Measurements from ENCODE around the gene TMEM273. TPM values are rescaled to one million over a fixed set of nuclear protein-coding genes. Genes with fewer than 3 reads are reported as not detected.

TMEM273 gene
- total RNA-seq, 4 donors from 2014 or later = 2.7 to 16.2 (median 10.2) TPM

DNA sequence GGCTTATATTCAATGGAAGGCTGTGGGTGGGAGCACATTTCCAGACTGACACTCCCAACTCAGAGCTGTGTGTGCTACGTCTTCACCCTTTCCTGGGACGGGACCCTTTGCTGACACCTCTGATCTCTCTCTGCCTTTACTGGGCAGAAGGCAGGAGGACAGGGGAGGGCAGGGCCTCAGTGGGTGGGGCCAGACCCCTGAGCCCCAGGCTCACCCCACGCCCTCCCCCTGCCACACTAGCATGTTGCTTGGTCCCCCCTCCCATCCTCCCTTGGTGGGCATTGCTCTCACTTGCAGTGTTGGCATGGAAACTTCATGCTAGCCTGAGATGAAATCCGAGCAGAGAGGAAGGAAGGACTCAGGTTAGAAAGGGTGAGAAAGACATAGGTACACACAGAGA is 18.4 kb downstream of the TMEM273 start:
- no peak for DNase-seq
- Histone ChIP-seq H3K27me3 (no peaks in the 10 kb centered on the region), H3K36me3 (no peaks in the 10 kb centered on the region), H3K4me1 (peaks cover 0 to 23% (median 0%) of the 10 kb centered on the region in 4 donors), H3K9me3 (no peaks in the 10 kb centered on the region), H3K27ac (no peak overlapping the region), H3K4me3 (no peak overlapping the region)
- TF ChIP-seq, protein P1, sequence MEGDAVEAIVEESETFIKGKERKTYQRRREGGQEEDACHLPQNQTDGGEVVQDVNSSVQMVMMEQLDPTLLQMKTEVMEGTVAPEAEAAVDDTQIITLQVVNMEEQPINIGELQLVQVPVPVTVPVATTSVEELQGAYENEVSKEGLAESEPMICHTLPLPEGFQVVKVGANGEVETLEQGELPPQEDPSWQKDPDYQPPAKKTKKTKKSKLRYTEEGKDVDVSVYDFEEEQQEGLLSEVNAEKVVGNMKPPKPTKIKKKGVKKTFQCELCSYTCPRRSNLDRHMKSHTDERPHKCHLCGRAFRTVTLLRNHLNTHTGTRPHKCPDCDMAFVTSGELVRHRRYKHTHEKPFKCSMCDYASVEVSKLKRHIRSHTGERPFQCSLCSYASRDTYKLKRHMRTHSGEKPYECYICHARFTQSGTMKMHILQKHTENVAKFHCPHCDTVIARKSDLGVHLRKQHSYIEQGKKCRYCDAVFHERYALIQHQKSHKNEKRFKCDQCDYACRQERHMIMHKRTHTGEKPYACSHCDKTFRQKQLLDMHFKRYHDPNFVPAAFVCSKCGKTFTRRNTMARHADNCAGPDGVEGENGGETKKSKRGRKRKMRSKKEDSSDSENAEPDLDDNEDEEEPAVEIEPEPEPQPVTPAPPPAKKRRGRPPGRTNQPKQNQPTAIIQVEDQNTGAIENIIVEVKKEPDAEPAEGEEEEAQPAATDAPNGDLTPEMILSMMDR (IDR thresholded peaks at IDR 0.05) = no peak
- no peak for TF ChIP-seq POLR2A (IDR thresholded peaks at IDR 0.05)

DNA sequence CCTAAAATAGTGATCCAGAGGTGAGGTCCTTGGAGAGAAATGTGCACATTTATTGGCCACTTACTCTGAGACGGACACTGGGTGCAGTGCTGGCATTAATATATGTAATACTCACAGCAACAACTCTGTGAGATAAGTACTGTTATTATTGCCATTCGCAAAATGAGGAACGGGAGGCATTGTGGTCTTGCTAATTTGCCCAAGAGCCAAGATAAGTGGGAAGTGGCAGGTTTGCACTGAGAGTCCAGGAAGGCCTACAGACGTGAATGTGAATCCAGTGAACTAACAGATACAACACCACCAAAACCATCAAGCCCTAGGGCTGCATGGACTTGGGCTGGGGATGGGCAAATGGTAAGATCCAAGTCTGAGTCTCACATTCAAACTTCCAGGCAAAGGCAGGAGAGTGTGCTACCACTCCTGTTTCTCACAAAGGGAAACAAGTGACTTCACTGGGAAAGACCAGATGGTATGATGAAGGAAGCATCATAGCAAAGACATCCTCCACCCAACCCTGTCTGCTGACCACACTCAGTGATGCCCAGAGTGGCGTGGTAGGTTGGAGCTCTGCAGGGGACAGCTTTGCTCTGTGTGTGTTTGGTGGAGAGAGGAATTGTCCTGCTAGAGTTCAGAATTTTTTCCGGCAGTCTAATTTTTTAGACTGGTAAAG is 19.2 kb downstream of the TMEM273 start:
- Histone ChIP-seq H3K4me1 (peaks cover 0 to 15% (median 0%) of the 10 kb centered on the region in 4 donors), H3K27me3 (no peaks in the 10 kb centered on the region), H3K9me3 (no peaks in the 10 kb centered on the region), H3K36me3 (no peaks in the 10 kb centered on the region), H3K27ac (no peak overlapping the region), H3K4me3 (no peak overlapping the region)
- TF ChIP-seq, protein P1 (IDR thresholded peaks at IDR 0.05) = no peak
- no peak for DNase-seq

DNA sequence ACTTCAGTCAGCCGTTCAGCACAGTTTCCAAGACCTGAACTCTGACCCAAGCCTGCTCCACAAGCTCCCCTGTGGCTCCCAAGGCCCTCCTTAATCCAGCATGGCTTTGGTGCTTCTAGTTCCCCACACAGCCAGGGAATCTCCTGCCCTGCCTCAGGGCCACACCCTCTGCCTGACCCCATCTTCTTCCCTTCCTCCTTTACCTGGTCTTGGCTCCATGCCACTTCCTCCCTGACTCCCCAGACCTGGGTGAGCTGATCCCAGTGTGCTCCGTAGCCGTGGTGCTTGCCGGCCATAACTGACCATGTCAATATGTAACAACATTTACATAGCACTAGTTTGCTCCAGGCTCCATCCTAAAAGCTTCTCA is 20.0 kb downstream of the TMEM273 start:
- no peak for TF ChIP-seq POLR2A (IDR thresholded peaks at IDR 0.05)
- TF ChIP-seq, protein P1 (IDR thresholded peaks at IDR 0.05) = no peak
- peaks cover 0 to 12% (median 0%) of the 10 kb centered on the region in 4 donors for H3K4me1 ChIP-seq
- DNase-seq = no peak

GRCh38 chr10:49167425-49168170 is 20.6 kb downstream of the TMEM273 start:
- H3K27ac ChIP-seq = no peak overlapping the region
- H3K4me1 ChIP-seq = peaks cover 0 to 9% (median 0%) of the 10 kb centered on the region in 4 donors
- no peaks in the 10 kb centered on the region for H3K36me3 ChIP-seq
- no peaks in the 10 kb centered on the region for H3K9me3 ChIP-seq
- TF ChIP-seq, protein P1 (IDR thresholded peaks at IDR 0.05) = no peak
- TF ChIP-seq POLR2A (IDR thresholded peaks at IDR 0.05) = no peak
- no peaks in the 10 kb centered on the region for H3K27me3 ChIP-seq
- no peak overlapping the region for H3K4me3 ChIP-seq
- no peak for DNase-seq

More for the DNA sequence above, 20.0 kb downstream of the TMEM273 start:
- H3K27ac ChIP-seq = no peak overlapping the region
- H3K4me3 ChIP-seq = no peak overlapping the region
- H3K36me3 ChIP-seq = no peaks in the 10 kb centered on the region
- no peaks in the 10 kb centered on the region for H3K9me3 ChIP-seq
- no peaks in the 10 kb centered on the region for H3K27me3 ChIP-seq

- Histone ChIP-seq H3K4me1 (peaks cover 0 to under 1% (median 0%) of the 10 kb centered on the region in 4 donors), H3K27me3 (no peaks in the 10 kb centered on the region)
Observed at GRCh38 chr10:49166484-49167400, 21.4 kb downstream of the TMEM273 start.

More at GRCh38 chr10:49166484-49167400, 21.4 kb downstream of the TMEM273 start:
- DNase-seq = no peak
- Histone ChIP-seq H3K9me3 (no peaks in the 10 kb centered on the region), H3K36me3 (no peaks in the 10 kb centered on the region), H3K27ac (no peak overlapping the region), H3K4me3 (no peak overlapping the region)
- TF ChIP-seq, protein P1 (IDR thresholded peaks at IDR 0.05) = no peak
- no peak for TF ChIP-seq POLR2A (IDR thresholded peaks at IDR 0.05)
